ENCODE data around the gene AQP3.
"Not testable (repeated sequence)": the region's sequence is repeated elsewhere in the genome, so short reads cannot be mapped to it uniquely, and the experiment has no call there.

The AQP3 gene

GRCh38 chr9:33407061-33407460 lies 40.3 kb downstream of the AQP3 start:
- DNase-seq = no peak

- no peak for DNase-seq
These were observed 42.5 kb downstream of the AQP3 start for GRCh38 chr9:33404788-33405362.

- no peak for DNase-seq
These were observed 43.2 kb downstream of the AQP3 start for GRCh38 chr9:33403941-33404787.

GRCh38 chr9:33402371-33402770 lies 45.0 kb downstream of the AQP3 start, which contains the start of gene AQP7:
Gene AQP7 (minus strand): TSS chr9:33402568. CDS start chr9:33401262, 1,306 bp downstream.
- not testable (repeated sequence) for DNase-seq

GRCh38 chr9:33401809-33402208 lies 45.6 kb downstream of the AQP3 start:
- DNase-seq = not testable (repeated sequence)

GRCh38 chr9:33399047-33399446 lies 48.3 kb downstream of the AQP3 start:
- DNase-seq = not testable (repeated sequence)

GRCh38 chr9:33397801-33398200 lies 49.6 kb downstream of the AQP3 start:
- not testable (repeated sequence) for DNase-seq

- not testable (repeated sequence) for DNase-seq
These were observed 52.1 kb downstream of the AQP3 start for GRCh38 chr9:33395159-33395879.

GRCh38 chr9:33393986-33394385 lies 53.4 kb downstream of the AQP3 start:
- not testable (repeated sequence) for DNase-seq

- no peak for DNase-seq
These were observed 53.8 kb downstream of the AQP3 start for GRCh38 chr9:33393581-33393980.

GRCh38 chr9:33392591-33393021 lies 54.8 kb downstream of the AQP3 start:
- not testable (repeated sequence) for DNase-seq
